Cardiac muscle cell (in vitro differentiated cells and primary cell): ENCODE measurements around the gene SLC1A4. TPM values are rescaled to one million over a fixed set of nuclear protein-coding genes. Genes with fewer than 3 reads are reported as not detected.
A peak's percentile ranks its signal among the peaks of the same experiment; 100 is the strongest.

Experiments
- DNase-seq, 2 donors: peaks; one replicate each; pipeline versions ENCODE4 v3.0.0 to v3.0.0-alpha.2; 2010 to 2017; ENCODE audit warnings: low read depth in 1 of 2, low spot score in 1 of 2
- H3K27ac ChIP-seq: fragments of 200-600 bp; sonication (generic); 2 replicates; pipeline ENCODE4 v1.5.1; 2016
- H3K27me3 ChIP-seq: fragments of 200-600 bp; sonication (generic); 2 replicates; pipeline ENCODE4 v1.6.0; 2016; ENCODE audit warnings: control low read depth
- H3K36me3 ChIP-seq: fragments of 200-600 bp; sonication (generic); 2 replicates; pipeline ENCODE4 v1.5.1; 2016; ENCODE audit warnings: control low read depth
- H3K4me1 ChIP-seq: fragments of 200-600 bp; sonication (generic); 2 replicates; pipeline ENCODE4 v1.8.1; 2017; ENCODE audit warnings: low read depth, mild to moderate bottlenecking, mixed run types
- H3K4me3 ChIP-seq: fragments of 200-600 bp; sonication (generic); 2 replicates; pipeline ENCODE4 v1.5.1; 2016; ENCODE audit warnings: mild to moderate bottlenecking
- H3K9me3 ChIP-seq: fragments of 200-600 bp; sonication (generic); 2 replicates; pipeline ENCODE4 v1.5.1; 2017; ENCODE audit warnings: low read depth, mild to moderate bottlenecking, control low read depth
- polyA plus RNA-seq: library from polyadenylated mRNA; unstranded; fragments of >200 nt; fragmentation: Nextera tagmentation; extraction: Ambion mirVana; gene quantifications from 2 replicates; pipeline ENCODE4 v1.2.1, GENCODE V29; 2016
- total RNA-seq: library from RNA; depleted of rRNA; stranded (reverse); fragments of >200 nt; gene quantifications from 2 replicates; pipeline ENCODE4 v1.2.3, GENCODE V29; 2016
- TF ChIP-seq, protein P1 (sequence below): IDR thresholded peaks from 2 replicates; pipeline ENCODE4 v1.5.1; 2012; ENCODE audit warnings: low read depth, mild to moderate bottlenecking, low read length

SLC1A4 gene
- total and polyA plus RNA-seq, 2 experiments from 2014 or later, result 31.7 to 37.1 TPM

DNA sequence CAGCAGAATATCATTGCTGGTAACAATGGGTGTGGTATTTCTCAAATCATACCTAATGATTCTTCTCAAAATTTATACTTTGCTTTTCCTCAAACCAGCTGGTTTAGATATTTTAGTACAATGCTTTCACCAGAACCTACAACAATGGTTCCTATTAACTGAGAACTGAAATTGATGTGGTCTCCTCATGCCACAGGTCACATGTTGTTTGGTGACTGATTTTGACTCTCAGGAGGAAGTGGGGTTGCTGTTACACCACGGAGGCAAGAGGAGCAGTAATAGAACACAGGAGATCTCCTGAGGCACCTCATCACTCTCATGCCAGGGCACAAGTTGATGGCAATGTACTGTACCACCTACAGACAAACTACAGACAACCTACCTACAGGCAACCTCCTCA is 64.0 kb downstream of the SLC1A4 start:
- DNase-seq, result no peak
- Histone ChIP-seq H3K36me3 (no peaks in the 10 kb centered on the region), H3K4me1 (peaks cover 6% of the 10 kb centered on the region), H3K9me3 (no peaks in the 10 kb centered on the region), H3K27ac (no peak overlapping the region), H3K27me3 (no peaks in the 10 kb centered on the region), H3K4me3 (no peak overlapping the region)
- TF ChIP-seq, protein P1, sequence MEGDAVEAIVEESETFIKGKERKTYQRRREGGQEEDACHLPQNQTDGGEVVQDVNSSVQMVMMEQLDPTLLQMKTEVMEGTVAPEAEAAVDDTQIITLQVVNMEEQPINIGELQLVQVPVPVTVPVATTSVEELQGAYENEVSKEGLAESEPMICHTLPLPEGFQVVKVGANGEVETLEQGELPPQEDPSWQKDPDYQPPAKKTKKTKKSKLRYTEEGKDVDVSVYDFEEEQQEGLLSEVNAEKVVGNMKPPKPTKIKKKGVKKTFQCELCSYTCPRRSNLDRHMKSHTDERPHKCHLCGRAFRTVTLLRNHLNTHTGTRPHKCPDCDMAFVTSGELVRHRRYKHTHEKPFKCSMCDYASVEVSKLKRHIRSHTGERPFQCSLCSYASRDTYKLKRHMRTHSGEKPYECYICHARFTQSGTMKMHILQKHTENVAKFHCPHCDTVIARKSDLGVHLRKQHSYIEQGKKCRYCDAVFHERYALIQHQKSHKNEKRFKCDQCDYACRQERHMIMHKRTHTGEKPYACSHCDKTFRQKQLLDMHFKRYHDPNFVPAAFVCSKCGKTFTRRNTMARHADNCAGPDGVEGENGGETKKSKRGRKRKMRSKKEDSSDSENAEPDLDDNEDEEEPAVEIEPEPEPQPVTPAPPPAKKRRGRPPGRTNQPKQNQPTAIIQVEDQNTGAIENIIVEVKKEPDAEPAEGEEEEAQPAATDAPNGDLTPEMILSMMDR, result no peak

DNA sequence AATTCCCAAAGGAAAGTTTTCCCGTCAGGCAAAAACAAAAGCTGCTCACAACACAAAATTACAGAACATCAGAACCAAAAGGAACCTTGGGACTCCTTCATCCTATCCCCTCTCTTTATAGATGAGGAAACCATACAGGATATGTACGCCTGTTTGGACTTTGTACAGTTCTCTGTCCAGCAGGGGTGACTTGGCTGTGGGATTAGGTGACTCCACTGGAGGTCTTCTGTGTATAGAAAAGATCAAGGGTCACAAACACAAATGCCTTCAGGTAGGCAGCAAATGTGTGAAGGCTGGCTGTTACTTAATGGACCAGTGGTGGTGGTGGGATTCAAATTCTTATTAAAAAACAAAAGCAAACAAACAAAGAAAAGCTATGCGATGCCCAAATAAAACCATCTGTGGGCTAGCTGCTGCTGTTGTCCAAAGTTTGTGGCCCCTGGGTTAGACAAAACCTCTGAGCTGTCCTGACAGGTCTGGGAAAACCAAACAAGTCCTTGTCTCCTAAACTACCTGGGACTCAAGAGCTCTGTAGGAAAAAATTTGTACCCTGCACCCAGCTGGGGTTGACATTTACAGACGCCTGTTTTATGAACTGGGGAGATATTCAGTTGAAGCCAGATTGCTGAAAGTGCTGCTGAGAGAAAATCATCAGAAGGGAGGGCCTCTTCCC is 65.7 kb downstream of the SLC1A4 start:
- no peaks in the 10 kb centered on the region for H3K9me3 ChIP-seq
- no peak overlapping the region for H3K27ac ChIP-seq
- peaks cover 18% of the 10 kb centered on the region for H3K4me1 ChIP-seq
- no peaks in the 10 kb centered on the region for H3K27me3 ChIP-seq
- no peak for DNase-seq
- H3K4me3 ChIP-seq, result no peak overlapping the region
- TF ChIP-seq, protein P1, result no peak
- no peaks in the 10 kb centered on the region for H3K36me3 ChIP-seq

DNA sequence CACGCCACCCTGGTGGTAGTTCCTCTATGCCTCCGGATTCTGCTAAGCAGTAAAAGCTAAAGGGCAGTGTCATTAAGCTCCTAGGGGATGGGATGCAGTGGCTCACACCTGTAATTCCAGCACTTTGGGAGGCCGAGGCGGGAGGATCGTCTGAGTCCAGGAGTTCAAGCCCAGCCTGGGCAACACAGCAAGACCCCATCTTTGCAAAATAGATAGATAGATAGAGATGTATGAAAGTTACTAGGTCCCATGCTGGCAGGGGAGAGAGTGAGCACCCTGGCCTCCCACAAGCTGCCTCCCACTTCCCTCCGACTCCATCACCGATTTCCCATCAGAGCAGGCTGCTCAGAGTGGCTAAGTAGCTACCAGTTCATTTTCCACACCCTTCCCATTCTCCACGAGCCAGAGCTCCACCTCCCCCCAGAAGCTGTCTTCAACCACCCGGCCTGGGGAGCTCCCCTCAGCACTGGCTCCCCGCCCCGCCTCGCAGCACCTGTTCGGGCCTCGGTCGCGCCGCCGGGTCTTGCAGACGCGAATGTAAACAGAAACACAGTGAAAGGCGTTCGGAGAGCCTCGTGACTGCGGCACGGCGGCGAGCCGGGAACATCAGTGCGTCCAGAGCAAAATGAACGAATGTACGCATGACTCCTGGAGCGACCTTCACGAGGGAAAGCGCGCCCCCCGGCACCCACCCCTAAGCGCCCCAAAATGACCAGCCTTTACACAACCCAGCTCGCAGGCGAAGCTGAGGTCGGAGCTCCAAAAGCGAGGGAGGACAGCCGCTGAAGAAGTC is 66.4 kb downstream of the SLC1A4 start:
- no peak for DNase-seq
- H3K27ac ChIP-seq, result no peak overlapping the region
- no peaks in the 10 kb centered on the region for H3K9me3 ChIP-seq
- peaks cover 18% of the 10 kb centered on the region for H3K4me1 ChIP-seq
- H3K36me3 ChIP-seq, result no peaks in the 10 kb centered on the region
- TF ChIP-seq, protein P1, result no peak
- H3K4me3 ChIP-seq, result peak overlapping the region; percentile 66
- H3K27me3 ChIP-seq, result no peaks in the 10 kb centered on the region

DNA sequence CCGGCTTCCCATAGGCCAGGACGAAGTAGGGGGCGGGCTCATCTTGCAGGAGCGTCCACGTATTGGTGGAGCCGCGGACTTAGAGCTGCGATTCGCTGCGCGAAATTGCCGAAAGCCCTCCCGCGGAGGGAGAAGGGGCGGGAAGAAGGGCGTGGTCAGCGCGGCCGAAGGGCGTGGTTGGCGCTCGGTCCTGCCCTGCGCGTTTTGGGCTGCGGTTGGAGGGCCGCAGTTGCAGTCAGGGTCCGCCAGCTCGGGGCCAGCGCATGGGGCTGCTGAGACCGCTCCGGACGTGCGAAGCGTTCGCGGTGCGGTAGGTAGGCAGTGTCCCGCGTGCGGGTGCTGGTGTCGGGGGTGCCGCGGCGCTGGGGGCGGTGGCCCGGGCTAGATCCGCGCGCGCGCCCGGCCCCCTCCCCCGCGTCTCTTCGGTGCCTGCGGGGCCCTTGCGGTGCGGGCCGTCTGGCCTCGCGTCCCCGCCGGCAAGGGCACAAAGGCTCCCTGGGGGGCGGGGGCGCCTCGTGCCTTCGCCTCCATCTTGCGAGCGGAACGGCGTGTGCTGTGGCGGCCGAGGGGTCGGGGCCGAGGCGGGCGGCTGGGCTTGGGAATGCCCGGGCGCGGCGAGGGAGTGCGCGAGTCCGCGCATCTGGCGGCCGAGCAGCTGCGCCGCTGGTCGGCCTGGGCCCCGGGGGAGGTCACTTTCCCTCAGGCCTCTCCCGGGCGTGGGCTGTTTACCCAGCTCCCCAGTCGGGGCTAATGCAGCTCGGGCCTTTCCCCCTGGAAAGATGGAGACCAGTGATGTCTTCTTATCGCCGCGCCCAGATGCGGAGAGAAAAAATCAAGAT is 67.2 kb downstream of the SLC1A4 start, which contains the start of gene CEP68:
CEP68 (plus strand) TSS at position 202 of the 839 bp plus-strand sequence. CDS start 13,029 bp downstream, outside the sequence.
- Histone ChIP-seq H3K4me3 (peak within 1 kb of the TSS; percentile 66), H3K27me3 (no peaks in the 10 kb centered on the region), H3K36me3 (no peaks in the 10 kb centered on the region), H3K9me3 (no peaks in the 10 kb centered on the region), H3K4me1 (peaks cover 18% of the 10 kb centered on the region), H3K27ac (peak within 1 kb of the TSS; percentile 65)
- peak; percentile 98 for DNase-seq
- TF ChIP-seq, protein P1, result no peak

DNA sequence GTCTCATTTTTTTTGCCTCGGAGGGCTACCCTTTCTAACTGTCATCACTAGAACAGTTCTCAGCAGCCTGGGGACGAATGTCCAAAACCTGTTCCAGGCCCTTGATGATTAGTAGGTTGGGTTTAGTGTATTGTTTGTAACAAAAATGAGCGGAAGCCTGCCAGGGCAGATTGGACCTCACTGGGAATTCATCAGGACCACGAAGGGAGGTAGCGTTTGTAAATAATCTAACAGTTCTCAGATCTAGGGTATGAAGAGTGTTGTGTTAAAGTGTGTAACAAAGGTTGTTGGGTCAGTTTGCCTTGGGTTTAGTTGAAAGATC is 67.8 kb downstream of the SLC1A4 start:
- H3K9me3 ChIP-seq, result no peaks in the 10 kb centered on the region
- H3K27ac ChIP-seq, result no peak overlapping the region
- H3K4me3 ChIP-seq, result peak overlapping the region; percentile 66
- TF ChIP-seq, protein P1, result no peak
- H3K4me1 ChIP-seq, result peaks cover 18% of the 10 kb centered on the region
- DNase-seq, result no peak
- H3K27me3 ChIP-seq, result no peaks in the 10 kb centered on the region
- no peaks in the 10 kb centered on the region for H3K36me3 ChIP-seq
